Activated naive CD4-positive, alpha-beta T cell treated with anti-CD3 and anti-CD28 coated beads for 36 hours (primary cell): ENCODE measurements around the gene TNFAIP3. TPM values are rescaled to one million over a fixed set of nuclear protein-coding genes. Genes with fewer than 3 reads are reported as not detected.
"Not testable (repeated sequence)": the region's sequence is repeated elsewhere in the genome, so short reads cannot be mapped to it uniquely, and the experiment has no call there.

Experiments
- CTCF ChIA-PET: fragments of 350-600 bp; sonication (Branson Sonifier 250); formaldehyde crosslinking; loops from one replicate; lab custom pipeline; 2021; ENCODE audit warnings: antibody characterized with exemption; lab: Charles Lee
- DNase-seq: peaks from one replicate; pipeline ENCODE4 v3.0.0-alpha.2; 2020
- H3K27ac Mint-ChIP-seq: one replicate; pipeline ENCODE4 v1.8.0; 2021; ENCODE audit warnings: mild to moderate bottlenecking, mixed read lengths
- H3K27me3 Mint-ChIP-seq: one replicate; pipeline ENCODE4 v1.8.0; 2021; ENCODE audit warnings: low read depth, mixed read lengths
- H3K36me3 Mint-ChIP-seq: one replicate; pipeline ENCODE4 v1.8.0; 2021; ENCODE audit warnings: low read depth, mixed read lengths
- H3K4me1 Mint-ChIP-seq: one replicate; pipeline ENCODE4 v1.8.0; 2021; ENCODE audit warnings: low read depth, mixed read lengths
- H3K4me3 Mint-ChIP-seq: one replicate; pipeline ENCODE4 v1.8.0; 2021; ENCODE audit warnings: mild to moderate bottlenecking, moderate library complexity, mixed read lengths
- H3K9me3 Mint-ChIP-seq: one replicate; pipeline ENCODE4 v1.8.0; 2021; ENCODE audit warnings: mixed read lengths
- intact Hi-C: fragments of 100-400 bp; cut with micrococcal nuclease; formaldehyde crosslinking; loops from one replicate; pipeline ENCODE4 v1.15.1; 2023
- total RNA-seq, 2 experiments: library from RNA; stranded (reverse); gene quantifications; one replicate each; pipeline ENCODE4 v1.2.3, GENCODE V29; 2021

Gene TNFAIP3
- total RNA-seq, 2 experiments from 2014 or later = 289 to 294 TPM

DNA sequence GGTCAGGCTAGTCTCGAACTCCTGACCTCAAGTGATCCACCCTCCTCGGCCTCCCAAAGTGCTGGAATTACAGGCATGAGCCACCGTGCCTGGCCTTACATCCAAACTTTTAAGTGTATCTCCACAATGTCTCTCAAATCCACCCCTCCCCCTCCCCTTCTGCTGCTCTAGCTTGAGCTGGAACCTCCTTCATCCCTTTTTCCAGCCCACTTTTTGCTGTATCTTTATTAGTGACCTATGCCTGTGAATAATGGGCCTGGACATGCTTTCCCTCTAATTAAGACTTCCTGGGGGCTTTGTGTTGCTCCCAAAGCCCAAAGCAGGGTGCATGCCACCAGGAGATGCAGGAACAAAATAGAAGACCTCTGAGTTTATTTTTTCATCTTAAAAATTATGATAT lies 26.1 kb downstream of the TNFAIP3 start:
- Mint-ChIP-seq H3K4me3 (no peak overlapping the region), H3K27ac (no peak overlapping the region), H3K27me3 (no peaks in the 10 kb centered on the region), H3K36me3 (peaks cover 6% of the 10 kb centered on the region), H3K4me1 (peaks cover 39% of the 10 kb centered on the region), H3K9me3 (peaks cover 8% of the 10 kb centered on the region)
- CTCF ChIA-PET = interaction anchor here (0.7 to 1.1 kb wide), 3 partner anchors 9 to 83 kb away, joined by 3 to 4 read pairs (median 3); no protein-coding TSS in a partner anchor
- intact Hi-C loops = no loop called here
- no peak for DNase-seq

DNA sequence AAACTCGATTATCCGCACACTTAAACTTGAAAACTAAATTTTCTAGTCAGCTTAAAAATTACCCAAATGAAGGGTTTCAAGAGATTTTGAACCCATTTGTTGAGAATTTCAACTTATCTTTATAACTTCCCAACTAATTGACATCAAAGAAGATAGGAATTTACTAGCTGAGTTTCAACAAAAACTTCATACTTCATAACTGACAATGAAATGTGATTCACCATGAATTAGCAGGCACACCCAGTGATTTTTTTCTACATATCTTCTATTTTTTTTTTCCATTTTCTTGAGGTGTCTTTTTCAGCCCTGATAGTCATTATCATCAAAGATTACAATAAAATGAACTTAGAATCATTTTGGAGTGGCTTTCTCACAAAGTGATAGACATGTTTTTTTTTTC lies 26.7 kb downstream of the TNFAIP3 start:
- H3K9me3 Mint-ChIP-seq = peaks cover 3% of the 10 kb centered on the region
- intact Hi-C loops = no loop called here
- H3K36me3 Mint-ChIP-seq = peaks cover 6% of the 10 kb centered on the region
- no peak for DNase-seq
- H3K4me3 Mint-ChIP-seq = no peak overlapping the region
- no peaks in the 10 kb centered on the region for H3K27me3 Mint-ChIP-seq
- CTCF ChIA-PET = interaction anchor here (0.7 to 3.1 kb wide), 6 partner anchors 9 to 82 kb away, joined by 3 to 12 read pairs (median 4); no protein-coding TSS in a partner anchor
- H3K27ac Mint-ChIP-seq = no peak overlapping the region
- H3K4me1 Mint-ChIP-seq = peaks cover 42% of the 10 kb centered on the region

DNA sequence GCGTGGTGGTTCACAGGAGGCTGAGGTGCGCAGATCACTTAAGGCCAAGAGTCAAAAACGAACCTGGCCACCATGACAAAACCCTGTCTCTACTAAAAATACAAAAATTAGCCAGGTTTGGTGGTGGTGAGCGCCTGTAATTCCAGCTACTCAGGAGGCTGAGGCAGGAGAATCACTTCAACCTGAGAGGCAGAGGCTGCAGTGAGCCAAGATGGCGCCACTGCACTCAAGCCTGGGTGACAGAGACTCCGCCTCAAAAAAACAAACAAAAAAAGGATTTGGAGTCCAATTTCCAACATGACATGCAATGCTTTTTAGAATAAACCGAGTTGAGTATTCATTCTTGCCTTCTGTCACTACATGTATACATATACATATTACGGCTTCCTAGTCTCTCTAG lies 27.3 kb downstream of the TNFAIP3 start:
- DNase-seq, H3K27me3 Mint-ChIP-seq, H3K36me3 Mint-ChIP-seq, H3K9me3 Mint-ChIP-seq, H3K4me3 Mint-ChIP-seq, H3K27ac Mint-ChIP-seq, intact Hi-C loops: not testable (repeated sequence)
- CTCF ChIA-PET = interaction anchor here (0.9 to 3.1 kb wide), 4 partner anchors 21 to 50 kb away, joined by 3 to 12 read pairs (median 6); no protein-coding TSS in a partner anchor
- H3K4me1 Mint-ChIP-seq = peaks cover 45% of the 10 kb centered on the region

DNA sequence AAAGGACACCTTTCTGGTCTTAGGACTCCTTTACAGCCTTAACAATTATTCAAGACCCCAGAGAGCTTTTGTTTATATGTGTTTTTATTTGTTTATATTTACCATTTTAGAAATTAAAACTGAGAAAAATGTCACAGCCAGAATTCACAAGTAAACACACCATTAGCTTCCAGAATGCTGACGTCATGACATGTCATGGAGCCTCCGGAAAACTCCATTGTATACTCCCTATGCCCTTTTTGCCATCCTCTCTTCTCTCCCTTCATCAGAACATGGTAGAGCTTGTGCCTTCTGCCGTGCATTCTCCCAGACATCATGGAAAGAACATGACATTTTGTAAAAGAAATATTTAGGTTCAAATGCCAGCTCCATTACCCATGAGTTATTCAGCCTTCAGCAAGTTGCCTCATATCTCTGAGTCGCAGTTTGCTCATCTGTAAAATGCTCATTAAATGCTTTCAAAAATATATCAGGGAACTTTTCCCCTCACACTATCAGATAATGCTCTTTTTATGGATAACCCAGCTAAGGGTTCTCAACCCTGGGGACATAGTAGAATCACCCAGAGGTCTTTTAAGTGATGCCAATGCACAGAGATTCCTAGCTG lies 27.8 kb downstream of the TNFAIP3 start:
- Mint-ChIP-seq H3K36me3 (peaks cover 2% of the 10 kb centered on the region), H3K27me3 (no peaks in the 10 kb centered on the region), H3K27ac (no peak overlapping the region), H3K9me3 (peaks cover 2% of the 10 kb centered on the region), H3K4me1 (peaks cover 45% of the 10 kb centered on the region), H3K4me3 (no peak overlapping the region)
- CTCF ChIA-PET = interaction anchor here (0.9 to 3.1 kb wide), 5 partner anchors 21 to 81 kb away, joined by 3 to 12 read pairs (median 4); no protein-coding TSS in a partner anchor
- intact Hi-C loops = no loop called here
- no peak for DNase-seq

DNA sequence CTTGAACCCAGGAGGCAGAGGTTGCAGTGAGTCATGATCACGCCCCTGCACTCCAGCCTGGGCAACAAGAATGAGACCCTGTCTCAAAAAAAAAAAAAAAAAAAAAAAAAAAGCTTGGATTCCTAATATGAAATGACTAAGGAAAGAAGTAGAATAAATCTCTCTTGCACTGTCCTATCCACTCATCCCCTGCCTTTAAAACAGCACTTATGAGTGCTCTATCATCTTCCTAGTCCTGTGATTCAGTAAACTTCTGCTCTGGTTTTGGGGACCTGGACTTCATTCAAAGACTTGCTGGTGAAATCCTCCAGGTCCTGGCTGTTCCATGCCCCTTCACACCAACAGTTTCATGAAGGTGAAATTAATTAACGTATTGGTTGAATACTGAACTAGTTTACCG lies 29.6 kb downstream of the TNFAIP3 start:
- Mint-ChIP-seq H3K4me3 (no peak overlapping the region), H3K4me1 (peaks cover 49% of the 10 kb centered on the region), H3K36me3 (peaks cover 2% of the 10 kb centered on the region), H3K9me3 (no peaks in the 10 kb centered on the region), H3K27ac (peak overlapping the region; percentile 70), H3K27me3 (no peaks in the 10 kb centered on the region)
- CTCF ChIA-PET = interaction anchor here (3.1 kb wide), 1 partner anchor 43 kb away, joined by 12 read pairs; no protein-coding TSS in a partner anchor
- no peak for DNase-seq
- intact Hi-C loops = no loop called here

DNA sequence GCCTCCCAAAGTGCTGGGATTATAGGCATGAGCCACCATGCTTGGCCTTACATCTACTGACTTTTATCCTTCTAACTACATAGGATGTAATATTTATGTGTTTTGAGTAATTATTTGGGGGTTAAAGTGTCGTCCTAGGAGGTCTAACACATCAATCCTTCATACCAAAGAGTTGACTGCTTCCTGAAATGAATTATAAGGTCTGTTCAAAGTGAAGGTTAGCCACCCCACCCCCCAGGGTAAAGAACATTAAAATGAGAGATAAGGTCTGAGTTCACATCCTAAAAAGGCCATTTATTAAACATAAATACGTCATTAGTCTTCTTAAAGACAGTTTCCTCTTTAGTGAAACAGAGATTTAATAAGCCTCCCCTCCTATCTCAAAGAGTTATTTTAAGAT lies 33.8 kb downstream of the TNFAIP3 start:
- no peaks in the 10 kb centered on the region for H3K27me3 Mint-ChIP-seq
- no peaks in the 10 kb centered on the region for H3K9me3 Mint-ChIP-seq
- H3K4me1 Mint-ChIP-seq = peaks cover 62% of the 10 kb centered on the region
- no peak overlapping the region for H3K27ac Mint-ChIP-seq
- no peak overlapping the region for H3K4me3 Mint-ChIP-seq
- DNase-seq = no peak
- CTCF ChIA-PET = interaction anchor here (1.3 to 2.2 kb wide), 3 partner anchors 13 to 38 kb away, joined by 3 to 6 read pairs (median 4); no protein-coding TSS in a partner anchor
- H3K36me3 Mint-ChIP-seq = no peaks in the 10 kb centered on the region
- intact Hi-C loops = loop anchor here (10.0 kb wide), 1 partner anchor 1234 kb away; the partner anchor contains the start of gene HECA

DNA sequence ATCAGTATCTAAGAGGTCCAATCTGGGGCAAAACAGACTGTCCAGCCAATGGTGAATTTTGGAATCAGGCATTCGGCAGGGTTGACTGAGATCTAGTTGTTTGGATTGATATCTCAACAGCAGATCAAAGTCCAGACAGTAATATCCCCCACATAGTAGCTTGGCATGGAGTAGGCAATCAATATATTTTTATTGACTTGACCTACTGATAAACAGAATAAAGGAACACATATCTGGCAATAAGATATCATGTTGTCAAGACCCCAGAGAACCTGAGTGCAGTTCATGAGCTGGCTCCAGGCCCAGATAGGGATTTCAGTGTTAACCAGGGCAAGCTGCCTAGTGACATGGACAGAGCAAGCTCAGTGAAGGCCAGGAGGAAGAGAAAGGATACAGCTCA lies 34.4 kb downstream of the TNFAIP3 start:
- no peak overlapping the region for H3K27ac Mint-ChIP-seq
- H3K4me3 Mint-ChIP-seq = no peak overlapping the region
- peaks cover 65% of the 10 kb centered on the region for H3K4me1 Mint-ChIP-seq
- H3K36me3 Mint-ChIP-seq = no peaks in the 10 kb centered on the region
- DNase-seq = no peak
- H3K9me3 Mint-ChIP-seq = no peaks in the 10 kb centered on the region
- no peaks in the 10 kb centered on the region for H3K27me3 Mint-ChIP-seq
- intact Hi-C loops = loop anchor here (10.0 kb wide), 1 partner anchor 1233 kb away; the partner anchor contains the start of gene HECA
- CTCF ChIA-PET = interaction anchor here (1.0 to 2.2 kb wide), 5 partner anchors 12 to 38 kb away, joined by 3 to 6 read pairs (median 4); partner anchors contain the start of gene TNFAIP3

DNA sequence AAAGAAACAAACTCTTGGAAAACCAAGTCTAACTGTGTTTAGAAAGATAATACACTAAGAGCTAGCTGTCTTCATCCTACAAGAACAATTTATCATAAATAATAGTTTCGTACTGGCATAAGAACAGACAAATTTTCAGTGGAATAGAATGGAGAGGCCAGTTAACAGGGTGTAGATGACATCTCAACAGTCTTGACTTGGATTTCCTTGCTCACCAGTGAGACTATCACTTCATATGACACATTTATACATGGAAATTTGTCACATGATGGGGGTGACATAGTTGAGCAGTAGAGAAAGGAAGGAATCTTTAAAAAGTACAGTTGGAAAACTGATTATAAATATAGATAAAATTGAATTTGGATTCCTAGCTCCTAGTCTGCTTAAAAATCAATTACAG lies 35.6 kb downstream of the TNFAIP3 start:
- intact Hi-C loops = loop anchor here (10.0 kb wide), 1 partner anchor 1232 kb away; the partner anchor contains the start of gene HECA
- Mint-ChIP-seq H3K27me3 (no peaks in the 10 kb centered on the region), H3K4me1 (peaks cover 66% of the 10 kb centered on the region), H3K27ac (peak overlapping the region; percentile 100), H3K4me3 (no peak overlapping the region), H3K9me3 (no peaks in the 10 kb centered on the region), H3K36me3 (no peaks in the 10 kb centered on the region)
- no peak for DNase-seq
- CTCF ChIA-PET = interaction anchor here (0.5 to 1.0 kb wide), 3 partner anchors 9 to 37 kb away, joined by 4 read pairs; no protein-coding TSS in a partner anchor

DNA sequence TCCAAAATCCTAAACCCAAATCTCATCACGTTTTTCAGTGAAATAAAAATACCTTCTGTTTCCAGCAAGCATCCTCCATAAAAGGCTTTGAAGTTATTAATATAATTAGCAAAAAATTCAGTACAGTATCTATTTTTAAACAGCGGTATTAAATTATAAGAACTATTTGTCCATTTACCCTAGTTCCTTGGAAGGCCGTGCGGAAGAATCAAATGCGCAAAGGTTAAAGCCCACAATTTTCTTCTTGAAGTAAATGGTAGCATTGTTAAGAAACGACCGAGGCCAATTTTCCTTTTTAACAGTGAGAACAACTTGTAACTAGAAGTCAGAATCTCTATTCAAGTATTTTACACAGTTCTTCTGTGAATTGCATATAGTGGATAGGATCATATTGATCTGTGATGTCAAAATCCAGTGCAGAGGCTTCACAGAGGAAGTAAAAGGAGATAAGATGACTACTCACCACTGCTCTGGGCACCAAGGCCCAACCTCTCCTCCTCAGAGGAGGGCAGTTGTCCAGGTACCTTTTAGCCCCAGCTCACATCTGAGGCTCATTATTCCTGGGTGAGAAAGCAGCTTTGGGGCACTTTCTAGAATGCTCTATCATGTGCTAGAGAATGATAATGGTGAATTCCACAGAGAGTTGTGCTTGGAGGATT lies 36.3 kb downstream of the TNFAIP3 start:
- no peaks in the 10 kb centered on the region for H3K27me3 Mint-ChIP-seq
- H3K4me3 Mint-ChIP-seq = no peak overlapping the region
- no peaks in the 10 kb centered on the region for H3K36me3 Mint-ChIP-seq
- no peak for DNase-seq
- intact Hi-C loops = loop anchor here (10.0 kb wide), 1 partner anchor 1231 kb away; the partner anchor contains the start of gene HECA
- CTCF ChIA-PET = interaction anchor here (0.6 to 0.8 kb wide), 2 partner anchors 30 to 104 kb away, joined by 3 to 5 read pairs; no protein-coding TSS in a partner anchor
- peaks cover 65% of the 10 kb centered on the region for H3K4me1 Mint-ChIP-seq
- peak overlapping the region; percentile 100 for H3K27ac Mint-ChIP-seq
- H3K9me3 Mint-ChIP-seq = no peaks in the 10 kb centered on the region

DNA sequence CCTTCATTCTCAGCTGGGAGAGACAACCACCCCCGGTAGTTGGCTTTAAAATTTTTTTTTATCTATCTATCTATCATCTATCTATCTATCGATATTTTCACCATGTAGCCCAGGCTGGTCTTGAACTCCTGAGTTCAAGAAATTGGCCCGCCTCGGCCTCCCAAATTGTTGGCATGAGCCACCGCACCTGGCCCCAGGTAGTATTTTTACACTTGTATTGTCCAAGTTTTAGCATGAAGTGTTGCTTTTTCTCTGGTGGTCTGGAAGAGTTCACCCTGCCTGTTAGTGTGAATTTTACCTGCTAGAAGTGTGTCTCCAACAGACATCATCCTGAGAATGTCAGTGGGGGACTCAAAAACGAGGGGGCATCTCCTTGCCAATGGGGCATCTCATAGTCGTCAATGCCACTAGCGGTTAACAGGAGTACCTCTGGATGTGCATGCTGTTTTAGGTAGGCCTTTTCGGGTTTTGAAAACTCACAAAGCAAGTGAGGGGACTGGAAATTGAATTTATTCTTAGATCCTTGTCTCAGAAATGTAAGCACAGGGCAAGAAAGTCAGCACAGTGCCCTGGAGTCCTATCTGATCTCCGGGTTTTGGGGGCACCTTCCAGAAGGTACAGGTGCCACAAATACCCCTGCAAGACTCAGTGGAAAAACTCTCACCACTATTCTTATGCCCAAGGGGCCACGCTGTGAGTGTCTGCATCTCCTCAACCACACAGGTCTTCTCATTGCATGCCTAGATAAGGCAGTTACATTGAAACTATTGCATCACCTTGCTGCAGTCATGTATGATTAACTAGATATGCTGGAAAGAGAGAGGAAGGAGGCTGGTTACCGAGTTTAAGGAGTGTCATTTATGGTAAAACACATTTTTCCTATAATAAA lies 37.1 kb downstream of the TNFAIP3 start:
- Mint-ChIP-seq H3K27me3 (no peaks in the 10 kb centered on the region), H3K9me3 (no peaks in the 10 kb centered on the region)
- DNase-seq = peak; percentile 77

DNA sequence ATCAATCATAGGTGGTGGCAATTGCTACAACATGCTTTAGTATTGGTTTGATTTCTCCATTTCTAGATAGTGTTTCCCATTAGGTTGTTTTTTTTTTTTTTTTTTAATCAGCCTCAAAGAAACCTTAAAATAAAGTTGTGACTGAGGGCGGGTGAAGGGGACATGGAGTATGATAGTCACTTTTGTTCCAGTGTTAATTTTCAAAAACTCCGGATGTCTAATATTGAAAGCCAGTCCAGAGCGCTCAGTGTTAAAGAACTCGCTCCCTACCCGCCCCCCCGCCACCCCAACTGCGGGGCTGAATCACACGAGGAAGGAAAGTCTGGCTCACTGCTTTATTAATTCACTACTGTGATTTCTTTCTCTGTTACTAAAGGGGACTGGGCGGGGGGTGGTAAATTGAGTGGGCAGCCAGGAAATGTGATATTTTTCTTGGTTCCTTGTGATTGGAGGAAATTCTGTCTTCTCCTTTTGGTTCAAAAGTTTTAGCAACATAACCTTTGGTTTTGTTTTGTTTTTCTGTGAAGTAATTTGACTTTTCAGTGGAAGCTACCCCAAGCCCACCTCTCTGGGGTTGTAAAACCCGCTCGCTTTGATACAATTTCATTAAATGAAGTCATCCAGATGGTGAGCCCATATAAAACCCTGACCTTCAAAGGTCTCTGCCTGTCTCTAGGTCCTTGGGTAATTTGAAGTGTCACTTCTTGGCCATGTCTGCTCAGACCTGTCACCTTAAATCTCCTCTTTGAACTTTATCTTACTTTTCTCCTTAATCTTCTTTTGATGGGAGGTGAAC lies 38.0 kb downstream of the TNFAIP3 start:
- peak overlapping the region; percentile 100 for H3K27ac Mint-ChIP-seq
- peaks cover 75% of the 10 kb centered on the region for H3K4me1 Mint-ChIP-seq
- peak; percentile 95 for DNase-seq
- no peaks in the 10 kb centered on the region for H3K36me3 Mint-ChIP-seq
- H3K27me3 Mint-ChIP-seq = no peaks in the 10 kb centered on the region
- intact Hi-C loops = loop anchor here (1.0 to 10.0 kb wide), 13 partner anchors 22 to 1230 kb away; partner anchors contain the start of gene HECA
- peak overlapping the region; percentile 71 for H3K4me3 Mint-ChIP-seq
- CTCF ChIA-PET = interaction anchor here (1.1 to 1.5 kb wide), 2 partner anchors 31 to 34 kb away, joined by 3 read pairs; no protein-coding TSS in a partner anchor
- no peaks in the 10 kb centered on the region for H3K9me3 Mint-ChIP-seq

More for the DNA sequence above, 37.1 kb downstream of the TNFAIP3 start:
- intact Hi-C loops = loop anchor here (1.0 to 10.0 kb wide), 8 partner anchors 21 to 1231 kb away; partner anchors contain the start of gene HECA
- Mint-ChIP-seq H3K27ac (peak overlapping the region; percentile 100), H3K4me1 (peaks cover 71% of the 10 kb centered on the region), H3K4me3 (peak overlapping the region; percentile 71), H3K36me3 (no peaks in the 10 kb centered on the region)
- CTCF ChIA-PET = interaction anchor here (0.6 to 0.8 kb wide), 2 partner anchors 31 to 105 kb away, joined by 3 to 5 read pairs; no protein-coding TSS in a partner anchor
